IPS-NIHi7 (cell line): ENCODE data around the gene ST6GALNAC5.
"Not testable (repeated sequence)": the region's sequence is repeated elsewhere in the genome, so short reads cannot be mapped to it uniquely, and the experiment has no call there.

ENCODE experiments used
- DNase-seq: peaks from one replicate; pipeline ENCODE4 v3.0.0; 2012; ENCODE audit warnings: mixed read lengths; ENCODE audit errors: extremely low spot score

ST6GALNAC5 gene

DNA sequence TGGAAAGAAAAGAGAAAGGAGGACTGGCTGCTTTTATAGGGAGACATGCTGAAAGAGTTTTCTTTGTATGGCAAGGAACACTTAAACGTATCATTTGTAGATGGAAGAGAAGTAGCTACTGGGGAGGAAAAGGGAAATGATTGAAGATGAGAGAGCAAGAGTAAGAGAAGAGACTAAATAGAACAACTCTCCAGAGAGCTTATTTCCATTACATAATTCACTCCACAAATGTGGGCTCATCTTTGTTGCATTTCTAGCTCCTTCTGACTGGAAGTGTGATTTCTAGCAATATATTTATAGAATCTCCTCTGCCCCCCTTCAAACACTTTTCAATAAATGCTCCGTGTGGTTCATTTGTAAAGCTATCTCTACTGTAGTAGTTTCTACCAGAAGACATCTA, 71.0 kb downstream of the ST6GALNAC5 start:
- no peak for DNase-seq

DNA sequence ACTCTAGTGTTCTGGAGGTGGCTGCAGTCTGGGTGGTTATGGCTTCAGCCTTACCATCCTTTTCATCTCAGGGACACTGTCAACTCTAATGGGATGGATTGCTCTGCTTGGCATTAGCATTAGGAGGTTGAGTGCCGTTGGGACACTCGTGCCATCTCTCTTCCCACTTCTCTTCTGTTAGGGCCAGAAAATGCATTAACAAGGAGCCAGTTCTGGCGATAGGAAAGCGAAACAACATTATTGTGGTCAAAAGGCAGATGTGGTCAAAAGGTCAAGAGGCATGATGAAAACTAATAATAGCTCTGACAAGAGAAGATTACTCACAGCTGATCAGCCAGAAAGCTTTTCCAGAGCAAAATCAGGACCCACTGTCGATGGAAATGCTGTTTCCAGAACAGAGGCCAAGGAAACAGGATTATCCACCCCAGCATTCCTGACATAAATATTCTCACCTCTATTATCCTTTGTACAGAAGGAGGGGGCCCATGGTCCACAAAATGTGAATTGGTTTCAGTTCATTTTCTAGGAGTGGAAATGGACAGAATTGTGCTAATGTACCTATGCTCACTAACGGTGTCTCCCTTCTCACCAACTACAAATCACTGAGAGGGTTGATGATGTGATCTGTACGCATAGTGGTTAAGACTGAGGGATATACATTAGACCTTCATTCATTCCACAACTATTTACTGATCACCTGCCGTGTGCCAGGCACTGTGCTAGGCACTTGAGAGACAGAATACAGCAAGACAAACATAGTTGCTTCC, 72.0 kb downstream of the ST6GALNAC5 start:
- DNase-seq: no peak

DNA sequence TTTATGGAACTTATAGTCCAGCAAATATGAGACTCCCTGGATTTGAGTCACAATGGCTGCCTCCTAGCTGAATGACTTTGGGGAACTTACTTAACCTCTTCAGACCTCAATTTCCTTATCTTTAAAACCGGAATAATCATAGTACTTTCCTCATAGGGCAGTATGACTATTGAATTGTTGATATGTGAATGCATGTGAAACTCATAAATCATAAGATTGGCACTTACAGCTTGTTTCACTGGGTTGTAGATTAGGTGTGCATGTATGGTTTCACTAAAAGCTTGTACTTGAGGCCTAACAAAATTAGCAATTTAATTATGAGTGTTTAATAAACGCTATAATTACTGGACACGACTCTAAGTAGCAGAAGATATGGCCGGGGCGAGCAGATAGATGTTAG, 72.5 kb downstream of the ST6GALNAC5 start:
- DNase-seq: no peak

DNA sequence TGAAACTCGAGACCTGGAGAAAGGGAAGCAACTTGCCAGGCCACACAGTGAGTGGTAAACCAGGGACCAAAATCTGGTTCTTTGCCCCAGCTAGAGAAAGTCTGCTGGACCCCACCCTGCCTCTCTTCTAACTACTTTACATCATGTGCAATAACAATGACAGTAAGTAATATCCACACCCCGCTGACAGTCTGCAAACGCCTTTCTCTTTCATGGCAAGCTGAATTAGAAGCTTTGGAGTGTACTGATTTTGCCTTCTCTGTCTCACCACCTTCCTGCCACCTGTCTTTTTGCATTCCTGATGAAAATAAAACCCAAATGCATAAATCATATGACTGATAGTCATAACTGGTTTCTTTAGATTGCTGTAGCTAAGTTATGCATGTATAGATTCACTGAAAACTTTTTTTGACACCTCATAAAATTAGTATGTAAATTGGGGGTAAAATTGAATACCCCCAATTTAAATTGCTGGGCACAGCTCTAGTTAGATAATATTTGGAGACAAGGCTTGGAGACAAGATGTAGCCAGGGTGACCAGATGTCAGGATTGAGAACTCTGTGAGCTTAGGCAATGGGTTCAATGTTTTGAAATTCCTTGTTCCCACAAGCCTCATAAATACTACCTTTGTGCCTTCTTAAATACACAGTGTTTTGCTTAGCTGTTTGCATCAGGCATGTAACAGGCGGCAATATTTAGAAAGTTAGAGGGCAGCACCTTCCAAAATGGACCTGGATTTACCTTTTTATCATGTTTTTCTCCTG, 73.5 kb downstream of the ST6GALNAC5 start:
- DNase-seq: no peak

DNA sequence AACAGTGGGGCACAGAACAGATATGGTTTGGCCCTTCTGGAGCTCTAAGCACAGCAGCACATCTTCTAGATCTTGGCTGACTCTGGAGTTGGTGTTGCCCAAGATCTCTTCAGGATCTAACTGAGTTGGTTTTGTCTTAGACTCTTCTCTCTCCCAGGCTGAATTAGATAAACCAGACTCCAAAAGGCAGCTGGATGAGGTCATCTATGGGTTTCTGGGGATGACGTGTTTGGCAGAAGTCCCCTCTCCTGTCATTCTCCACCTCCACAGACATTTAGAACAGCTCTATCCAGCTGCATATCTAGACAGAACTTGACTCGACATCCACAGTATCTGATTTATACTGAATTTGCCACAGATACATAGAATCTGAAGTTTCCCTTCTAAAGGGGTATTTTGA, 75.3 kb downstream of the ST6GALNAC5 start:
- no peak for DNase-seq

DNA sequence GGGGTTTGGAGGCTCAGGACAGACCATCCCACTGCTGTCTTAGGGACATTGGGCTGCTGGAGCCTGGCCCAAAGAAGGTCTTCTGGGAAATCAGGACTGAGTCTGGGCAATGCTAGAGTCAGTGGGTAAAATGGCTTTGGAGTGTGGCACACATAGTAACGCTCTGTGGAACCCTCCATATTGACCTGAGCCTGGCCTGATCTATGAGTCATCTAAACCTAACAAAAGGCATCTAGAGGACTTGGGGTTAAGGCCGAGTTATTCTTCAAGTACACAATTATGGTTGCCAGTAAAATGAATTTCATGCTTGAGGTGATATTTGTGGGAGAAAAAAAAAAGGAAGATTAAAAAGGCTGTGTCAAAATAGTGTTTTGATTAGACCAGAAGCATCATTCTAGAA, 77.7 kb downstream of the ST6GALNAC5 start:
- no peak for DNase-seq

DNA sequence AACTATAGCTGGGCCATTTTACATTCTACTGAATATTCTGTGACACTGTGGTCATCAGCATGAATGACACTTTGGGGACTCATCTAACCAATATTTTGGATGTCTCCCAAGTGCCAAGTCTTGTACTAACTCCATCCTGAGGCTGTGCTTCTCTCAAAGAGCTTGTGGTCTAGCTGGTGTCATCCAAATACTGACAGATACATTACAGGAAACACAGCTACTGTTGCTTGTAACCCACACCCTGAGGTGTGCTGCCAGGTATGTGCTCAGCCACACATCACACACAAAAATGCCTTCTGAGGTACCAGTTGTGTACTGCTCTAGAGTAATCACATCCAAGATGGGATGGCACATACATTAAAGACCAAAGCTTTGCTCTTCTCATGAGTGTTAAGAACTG, 81.6 kb downstream of the ST6GALNAC5 start:
- no peak for DNase-seq

DNA sequence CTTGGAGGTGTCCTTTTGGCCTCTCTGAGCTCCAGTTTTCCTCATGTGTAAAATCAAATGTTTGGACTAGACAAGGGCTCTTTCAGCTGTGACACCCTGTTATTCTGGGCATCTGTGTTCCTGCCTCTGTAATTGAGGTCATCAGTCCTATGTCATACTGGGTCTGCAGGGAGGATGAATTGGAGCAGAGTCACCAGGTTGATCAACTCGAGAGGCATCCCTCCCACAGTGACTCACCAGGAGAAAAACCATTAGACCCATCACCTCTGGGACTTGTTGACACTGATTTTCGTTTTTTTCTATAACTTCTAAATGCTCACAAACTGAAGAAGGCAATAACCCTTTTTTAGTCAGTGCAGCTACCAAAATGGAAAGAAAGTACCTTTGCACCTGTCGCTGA, 82.2 kb downstream of the ST6GALNAC5 start:
- DNase-seq: no peak

DNA sequence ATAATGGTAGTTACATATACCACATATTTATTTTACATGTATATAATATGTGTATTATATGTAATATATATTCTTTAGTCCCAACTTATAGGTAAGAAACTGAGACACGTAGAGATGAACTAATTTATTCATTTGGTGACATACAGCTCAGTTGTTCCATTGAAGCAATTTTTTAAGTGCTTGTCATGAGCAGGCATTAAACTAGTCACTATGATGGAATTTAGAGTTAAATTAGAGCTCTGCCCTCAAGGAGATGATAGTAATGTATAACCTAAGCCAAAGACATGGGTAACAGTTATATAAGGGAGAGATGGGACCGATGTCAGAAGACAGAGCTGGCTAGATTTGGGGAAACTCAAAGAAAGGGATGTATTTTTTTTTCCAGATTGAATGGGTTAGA, 83.0 kb downstream of the ST6GALNAC5 start:
- DNase-seq: no peak

DNA sequence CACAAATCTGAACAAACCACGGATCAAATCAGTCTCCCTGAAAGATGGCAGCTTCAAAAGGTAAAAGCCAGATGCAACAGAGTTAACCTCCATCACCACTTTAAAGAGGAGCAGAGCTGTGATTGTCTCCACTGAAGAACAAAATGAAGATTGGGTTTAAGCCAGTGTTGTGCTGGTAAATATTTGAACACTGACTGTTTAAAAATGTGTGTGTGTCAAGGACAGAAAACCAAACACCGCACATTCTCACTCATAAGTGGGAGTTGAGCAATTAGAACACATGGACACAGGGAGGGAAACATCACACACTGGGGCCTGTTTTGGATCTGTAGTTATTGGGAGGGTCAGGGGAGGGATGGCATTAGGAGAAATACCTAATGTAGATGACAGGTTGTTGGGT, 83.9 kb downstream of the ST6GALNAC5 start:
- no peak for DNase-seq

DNA sequence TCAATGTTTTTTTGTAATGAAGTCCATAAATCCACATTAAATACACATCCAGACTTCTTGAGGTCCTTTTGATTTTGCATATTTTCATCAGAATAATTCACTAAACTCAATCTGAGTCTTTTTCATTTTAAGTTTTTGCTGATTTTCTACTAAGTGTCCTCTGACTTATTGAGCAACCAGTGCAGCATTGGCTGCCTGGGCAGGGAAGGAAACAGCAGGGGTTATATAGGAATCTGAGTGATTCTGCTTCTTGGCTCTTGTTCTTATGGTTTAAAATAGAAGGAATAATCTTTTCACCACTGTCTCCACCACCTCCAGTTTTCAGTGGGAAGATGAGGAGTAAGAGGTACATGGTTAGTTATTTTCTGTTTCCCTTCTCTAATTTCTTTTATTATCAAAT, 88.4 kb downstream of the ST6GALNAC5 start:
- no peak for DNase-seq

DNA sequence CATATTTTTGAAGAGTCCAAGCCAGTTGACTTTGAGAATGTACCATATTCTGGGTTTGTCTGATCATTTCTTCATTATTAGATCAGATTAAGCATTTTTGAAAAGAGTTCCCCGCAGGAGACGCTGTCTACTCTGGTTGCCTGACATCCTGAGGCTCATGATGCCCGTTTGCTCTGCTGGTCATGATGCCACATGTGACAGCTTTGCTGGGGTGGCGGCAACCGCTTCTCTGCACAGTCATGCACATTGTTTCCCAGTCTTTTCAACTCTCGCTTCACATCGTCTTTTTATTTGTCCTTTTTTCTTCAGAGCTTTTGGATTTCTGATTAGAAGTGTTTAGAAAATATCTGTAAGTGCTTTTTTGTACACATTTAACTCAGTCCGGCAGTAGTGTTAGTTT, 90.7 kb downstream of the ST6GALNAC5 start:
- no peak for DNase-seq

DNA sequence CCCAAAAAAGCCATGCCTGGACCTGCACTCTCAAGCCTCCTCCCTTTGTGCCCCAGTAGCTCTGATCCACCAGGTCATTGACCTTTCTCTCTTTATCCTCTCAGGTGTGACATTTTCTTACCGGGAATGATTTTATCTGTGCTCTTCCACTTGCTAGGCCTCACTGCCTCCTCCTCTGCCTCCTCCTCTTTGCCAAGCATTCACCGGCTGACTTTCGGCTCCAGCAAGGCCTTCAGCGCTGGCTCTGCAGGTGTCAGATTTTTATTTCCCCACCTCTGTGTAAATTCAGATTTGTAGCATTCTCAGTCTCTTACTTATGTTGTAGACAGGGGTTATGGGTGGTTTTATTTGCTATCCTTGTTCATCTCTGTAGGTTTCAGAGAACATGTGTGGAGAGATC, 91.5 kb downstream of the ST6GALNAC5 start:
- no peak for DNase-seq

DNA sequence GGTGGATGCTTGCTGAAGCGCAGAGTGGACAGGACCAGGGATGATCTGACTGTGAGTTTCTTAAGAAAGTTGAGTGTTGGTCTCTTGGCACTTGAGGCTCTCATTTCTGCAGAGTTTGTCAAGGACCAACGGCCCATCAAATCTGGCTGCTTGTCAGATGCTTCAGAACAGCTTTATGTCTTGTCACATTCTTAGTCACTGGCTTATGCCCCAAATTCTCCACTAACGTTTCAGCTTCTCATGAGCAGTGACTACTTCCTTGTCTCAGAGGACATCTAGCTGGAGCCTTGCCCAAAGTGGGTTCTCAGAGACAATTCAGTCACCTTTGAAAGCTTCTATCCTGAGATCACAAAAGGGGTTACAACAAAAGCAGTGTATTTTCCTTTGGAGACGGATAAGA, 92.3 kb downstream of the ST6GALNAC5 start:
- DNase-seq: no peak

DNA sequence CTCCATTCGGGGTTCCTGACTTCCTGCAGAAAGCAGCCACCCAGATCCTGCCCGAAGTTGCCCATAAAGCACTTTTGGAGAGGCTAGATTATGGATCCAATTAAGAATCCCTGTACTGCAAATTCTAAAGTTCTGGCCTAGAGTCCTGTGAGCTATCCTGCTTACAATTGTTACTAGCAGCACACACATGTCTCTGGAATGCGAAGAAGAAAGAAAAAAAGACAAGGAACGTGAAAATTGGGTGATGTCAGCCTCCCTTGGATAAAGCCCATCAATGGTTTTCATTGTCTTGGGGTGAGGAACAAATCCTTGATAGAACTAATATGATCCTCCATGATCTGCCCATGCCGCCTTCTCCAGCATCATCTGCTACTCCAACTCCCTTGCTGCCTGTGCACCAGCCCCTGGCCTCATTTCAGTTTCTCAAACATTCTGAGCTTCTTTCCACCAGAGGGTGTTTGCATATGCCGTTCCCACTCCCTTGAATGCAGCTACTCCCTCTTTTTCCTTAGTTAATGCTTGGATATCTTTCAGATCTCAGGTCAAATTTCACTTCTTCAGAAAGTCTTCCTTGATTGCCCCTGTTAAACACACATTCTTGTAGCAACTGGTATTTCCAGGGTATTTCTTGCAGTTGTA, 94.0 kb downstream of the ST6GALNAC5 start:
- DNase-seq: no peak

DNA sequence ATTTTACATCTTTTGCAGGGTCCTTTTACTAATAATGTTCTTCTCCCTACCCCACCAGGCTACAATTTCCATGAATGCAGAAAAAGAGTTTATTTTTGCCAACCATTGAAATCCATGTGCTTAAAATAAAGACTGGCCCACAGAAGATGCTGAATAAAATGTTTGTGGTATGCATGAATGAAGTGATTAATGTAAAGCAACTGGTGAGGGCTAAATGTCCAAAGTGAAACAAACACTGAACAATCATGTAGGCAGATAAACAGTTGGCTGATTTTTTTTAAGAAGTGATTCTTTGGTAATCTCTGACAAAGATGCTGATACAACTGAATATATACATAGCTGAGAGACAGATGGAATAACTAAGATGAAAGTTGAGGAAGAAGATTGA, 94.5 kb downstream of the ST6GALNAC5 start:
- DNase-seq: no peak

DNA sequence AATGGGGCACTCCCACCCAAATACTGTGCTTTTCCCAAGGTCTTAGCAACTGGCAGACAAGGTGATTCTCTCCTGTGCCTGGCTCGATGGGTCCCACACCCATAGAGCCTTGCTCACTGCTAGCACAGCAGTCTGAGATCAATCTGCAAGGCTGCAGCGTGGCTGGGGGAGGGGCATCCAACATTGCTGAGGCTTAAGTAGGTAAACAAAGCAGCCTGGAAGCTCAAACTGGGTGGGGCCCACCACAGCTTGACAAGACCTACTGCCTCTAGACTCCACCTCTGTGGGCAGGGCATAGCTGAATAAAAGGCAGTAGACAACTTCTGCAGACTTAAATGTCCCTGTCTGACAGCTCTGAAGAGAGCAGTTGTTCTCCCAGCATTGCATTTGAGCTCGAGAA, 114.0 kb downstream of the ST6GALNAC5 start:
- DNase-seq: not testable (repeated sequence)

DNA sequence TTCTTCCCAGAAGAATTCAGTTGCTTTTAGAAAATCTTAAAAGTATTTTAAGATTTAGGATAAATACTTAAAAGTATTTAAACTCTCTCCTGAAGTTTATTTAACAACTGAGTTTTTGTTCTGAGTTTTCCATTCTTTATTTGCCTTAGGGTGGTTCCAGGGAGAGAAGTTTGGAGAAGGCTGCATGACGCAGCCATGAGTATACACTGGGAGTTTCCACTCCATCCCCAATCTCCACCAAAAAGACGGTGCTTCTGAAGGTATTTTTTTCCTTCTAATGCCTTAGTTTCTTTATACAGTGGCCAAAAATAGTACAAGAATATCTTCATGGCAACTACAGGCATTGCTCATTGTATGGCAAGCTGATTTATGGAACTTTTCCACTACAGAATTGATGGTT, 122.7 kb downstream of the ST6GALNAC5 start:
- no peak for DNase-seq

DNA sequence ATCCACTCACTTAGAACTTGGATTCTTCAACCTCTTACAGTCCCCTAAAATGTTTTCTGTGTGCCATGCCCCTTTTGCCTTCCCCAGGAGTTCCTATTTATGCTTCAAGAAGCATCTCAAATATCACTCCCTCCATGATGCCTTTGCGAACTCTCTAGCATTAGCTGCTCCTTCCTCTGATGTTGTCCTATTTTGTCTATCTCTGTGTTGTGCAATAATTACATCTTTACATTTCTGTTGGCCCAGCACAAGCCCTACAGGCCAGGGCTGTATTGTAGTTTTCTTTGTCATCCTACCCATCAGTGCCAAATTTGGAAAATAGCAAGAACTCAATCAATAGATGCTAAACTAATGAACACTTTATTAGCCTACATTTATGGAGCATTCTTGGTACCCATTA, 125.8 kb downstream of the ST6GALNAC5 start:
- no peak for DNase-seq

DNA sequence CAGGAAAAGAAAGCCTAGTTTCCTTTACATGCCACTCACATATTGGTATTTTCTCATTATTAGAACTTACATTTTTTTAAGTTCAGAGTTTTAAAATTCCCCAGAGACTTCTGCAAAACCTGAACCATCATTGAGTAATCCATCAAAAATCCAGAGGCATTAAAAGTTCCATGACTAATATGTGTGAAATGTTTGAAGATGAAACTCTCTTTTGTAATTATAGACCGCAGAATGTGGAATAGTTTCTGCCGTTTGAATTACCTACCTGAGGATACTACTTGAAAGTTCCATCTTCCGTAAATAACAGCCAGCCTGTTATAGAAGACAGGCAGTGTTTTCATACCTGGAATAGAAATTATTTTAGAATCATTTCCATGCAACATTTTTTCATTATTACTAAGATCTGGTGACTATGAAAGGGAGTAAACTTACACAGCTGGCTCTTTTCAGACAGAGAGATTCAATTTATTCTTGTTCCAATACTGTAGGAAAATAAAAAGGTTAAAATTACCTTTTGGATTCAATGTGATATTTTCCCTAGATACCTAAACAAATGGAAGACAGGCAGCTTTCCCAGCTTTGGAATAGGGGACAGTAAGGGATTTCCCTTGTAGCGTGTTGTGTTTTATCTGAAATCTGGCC, 131.4 kb downstream of the ST6GALNAC5 start:
- no peak for DNase-seq

DNA sequence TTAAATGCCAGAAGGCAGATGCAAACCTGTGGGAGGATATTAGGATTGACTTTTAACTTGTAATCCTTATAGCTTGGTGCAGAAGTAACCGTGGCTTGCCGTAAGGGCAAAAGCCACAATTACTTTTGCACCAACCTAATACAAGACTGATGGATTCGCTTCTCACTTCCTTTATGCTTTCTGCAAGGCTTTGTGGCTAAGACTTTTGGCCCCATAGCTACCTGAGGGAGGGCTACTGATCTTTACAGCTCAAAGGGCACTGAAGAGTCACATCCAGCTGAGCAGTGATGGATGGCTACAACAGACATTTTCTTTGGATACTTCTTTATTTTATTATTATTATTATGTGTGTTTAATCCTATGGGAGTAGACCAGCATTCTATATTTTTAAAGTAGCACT, 140.4 kb downstream of the ST6GALNAC5 start:
- DNase-seq: no peak

DNA sequence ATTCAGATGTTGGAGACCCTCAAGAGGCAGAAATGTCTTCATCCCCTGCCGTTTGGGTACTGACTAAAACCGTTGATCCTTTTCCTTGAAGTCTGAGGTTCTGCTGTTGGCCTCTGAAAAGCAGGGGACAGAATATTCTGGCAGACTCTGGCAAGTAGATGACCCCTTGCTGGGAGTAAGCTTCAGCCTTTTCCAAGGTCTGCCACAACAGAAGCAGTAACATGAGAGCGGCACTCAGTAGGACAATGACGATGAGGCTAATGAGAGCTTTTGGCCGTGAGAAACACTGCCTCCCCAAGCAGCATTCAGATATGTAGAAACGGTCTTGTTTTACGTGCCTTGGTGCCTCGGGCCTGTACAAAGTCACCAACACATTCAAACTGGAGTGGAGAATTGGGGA, 143.7 kb downstream of the ST6GALNAC5 start:
- DNase-seq: no peak
